Aorta (tissue), 5 donors: ENCODE data around the gene GLB1L2. TPM values are rescaled to one million over a fixed set of nuclear protein-coding genes. Genes with fewer than 3 reads are reported as not detected.

ENCODE experiments used
- ATAC-seq: fragments of 200-7000 bp; cut with Tn5 transposase; one replicate; pipeline ENCODE4 v1.9.1; 2022; ENCODE audit warnings: moderate library complexity; ENCODE audit not compliant: low FRiP score
- DNase-seq, 2 donors: peaks; one replicate each; pipeline ENCODE4 v3.0.0-alpha.2; 2020
- H3K27ac ChIP-seq, 2 donors: one replicate each; pipeline ENCODE4 v1.5.1; 2013; ENCODE audit warnings: low read length in 2 of 2, mild to moderate bottlenecking in 2 of 2, moderate library complexity in 2 of 2, control low read depth in 1 of 2, inconsistent platforms in 1 of 2, low read depth in 1 of 2
- H3K27me3 ChIP-seq, 2 donors: one replicate each; pipeline ENCODE4 v1.6.1; 2013; ENCODE audit warnings: control low read depth in 1 of 2, low read length in 1 of 2, mild to moderate bottlenecking in 1 of 2, moderate library complexity in 1 of 2; ENCODE audit not compliant: insufficient read depth in 2 of 2, control insufficient read depth in 1 of 2
- H3K36me3 ChIP-seq, 2 donors: one replicate each; pipeline ENCODE4 v1.6.1; 2013; ENCODE audit warnings: control low read depth in 1 of 2, low read length in 1 of 2, mild to moderate bottlenecking in 1 of 2; ENCODE audit not compliant: insufficient read depth in 2 of 2, control insufficient read depth in 1 of 2
- H3K4me1 ChIP-seq, 2 donors: one replicate each; pipeline ENCODE4 v1.6.1; 2013; ENCODE audit warnings: low read length in 2 of 2, control low read depth in 1 of 2, mild to moderate bottlenecking in 1 of 2, moderate library complexity in 1 of 2; ENCODE audit not compliant: insufficient read depth in 2 of 2, control insufficient read depth in 1 of 2
- H3K4me3 ChIP-seq, 2 donors: one replicate each; pipeline ENCODE4 v1.5.1; 2013; ENCODE audit warnings: low read length in 2 of 2, control low read depth in 1 of 2, mild to moderate bottlenecking in 1 of 2
- H3K9me3 ChIP-seq: one replicate; pipeline ENCODE4 v1.6.1; 2013; ENCODE audit warnings: mild to moderate bottlenecking, low read length; ENCODE audit not compliant: control insufficient read depth
- WGBS, 2 donors: extraction: QIAGEN DNeasy Blood & Tissue Kit; methylation state at CpG; one replicate each; pipeline ENCODE4 v1.1.7; 2013; 5-methylcytosine and 5-hydroxymethylcytosine counted together
- intact Hi-C, 2 donors: fragments of 100-400 bp; cut with DNase I; formaldehyde crosslinking; loops; one replicate each; pipeline versions ENCODE4 v1.14.2 to v1.15.0; 2022
- polyA plus RNA-seq, 2 donors: library from polyadenylated mRNA; stranded (reverse); fragments of 200-250 nt; gene quantifications; one replicate each; pipeline ENCODE4 v1.2.3, GENCODE V29; 2013
- total RNA-seq, 2 donors: library from RNA; stranded (reverse); fragmentation: NEBNext Ultra II Directional; extraction: Animal tissue kit (Norgen Biotek cat#: 25700); gene quantifications; one replicate each; pipeline ENCODE4 v1.2.1, GENCODE V29; 2021
- donor health status: healthy with polysubstance abuse.
- donor health status: Bipolar disorder and iron deficiency.
- donor health status: DM: no; HTN: no; CAD: no.
- donor health status: DM: no; HTN: no; CAD: no.
- donor health status: DM: yes; HTN: yes; CAD: no.

GLB1L2 gene
- total and polyA plus RNA-seq, 4 donors = 0.94 to 2.2 (median 1.5) TPM; not detected in 1

DNA sequence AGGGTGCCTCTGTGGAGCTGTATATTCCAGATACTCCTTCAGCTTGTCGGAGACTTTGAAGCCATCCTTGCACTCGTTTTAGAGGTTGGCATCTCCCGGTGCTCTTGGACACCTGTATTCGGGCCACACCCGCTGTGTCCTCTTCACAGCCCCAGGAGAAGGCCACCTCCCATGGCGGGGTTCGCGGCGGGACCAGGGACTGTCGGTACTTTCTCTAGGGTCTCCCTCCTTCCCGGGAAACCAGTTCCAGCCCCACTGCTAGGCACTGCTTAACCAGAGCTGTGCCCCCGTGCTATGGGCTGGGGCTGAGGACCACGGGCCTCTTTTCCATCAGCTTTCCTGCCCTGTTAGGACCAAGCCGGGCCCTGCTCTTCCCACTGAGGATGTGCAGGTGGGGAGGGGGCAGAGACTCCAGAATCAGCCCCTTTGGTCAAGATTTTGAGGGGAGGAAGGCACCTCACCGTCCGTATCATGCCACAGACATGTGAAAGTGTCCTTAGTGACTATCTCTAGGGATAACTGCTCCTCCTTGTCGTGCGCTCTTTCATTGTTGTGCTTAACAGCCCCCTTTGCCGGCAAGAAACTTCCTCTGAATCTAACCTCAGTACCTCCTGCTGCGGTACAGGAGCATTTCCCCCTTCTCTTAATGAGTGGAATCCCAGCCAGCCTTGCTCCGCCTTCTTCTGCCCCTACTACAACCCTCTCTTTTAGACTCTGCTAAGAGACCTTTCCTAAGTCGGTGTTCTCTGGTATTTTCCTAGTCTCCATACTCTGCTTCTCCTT is 81.4 kb downstream of the GLB1L2 start:
- Histone ChIP-seq H3K4me1 (no peaks in the 10 kb centered on the region), H3K4me3 (no peak overlapping the region), H3K27ac (no peak overlapping the region), H3K36me3 (no peaks in the 10 kb centered on the region), H3K27me3 (no peaks in the 10 kb centered on the region), H3K9me3 (no peaks in the 10 kb centered on the region)
- 7 to 9% methylated on average over 22 of the region's 22 CpGs for WGBS, 2 donors
- intact Hi-C loops = no loop called here
- peak; percentile 11 to 26 for DNase-seq
- no peak for ATAC-seq

DNA sequence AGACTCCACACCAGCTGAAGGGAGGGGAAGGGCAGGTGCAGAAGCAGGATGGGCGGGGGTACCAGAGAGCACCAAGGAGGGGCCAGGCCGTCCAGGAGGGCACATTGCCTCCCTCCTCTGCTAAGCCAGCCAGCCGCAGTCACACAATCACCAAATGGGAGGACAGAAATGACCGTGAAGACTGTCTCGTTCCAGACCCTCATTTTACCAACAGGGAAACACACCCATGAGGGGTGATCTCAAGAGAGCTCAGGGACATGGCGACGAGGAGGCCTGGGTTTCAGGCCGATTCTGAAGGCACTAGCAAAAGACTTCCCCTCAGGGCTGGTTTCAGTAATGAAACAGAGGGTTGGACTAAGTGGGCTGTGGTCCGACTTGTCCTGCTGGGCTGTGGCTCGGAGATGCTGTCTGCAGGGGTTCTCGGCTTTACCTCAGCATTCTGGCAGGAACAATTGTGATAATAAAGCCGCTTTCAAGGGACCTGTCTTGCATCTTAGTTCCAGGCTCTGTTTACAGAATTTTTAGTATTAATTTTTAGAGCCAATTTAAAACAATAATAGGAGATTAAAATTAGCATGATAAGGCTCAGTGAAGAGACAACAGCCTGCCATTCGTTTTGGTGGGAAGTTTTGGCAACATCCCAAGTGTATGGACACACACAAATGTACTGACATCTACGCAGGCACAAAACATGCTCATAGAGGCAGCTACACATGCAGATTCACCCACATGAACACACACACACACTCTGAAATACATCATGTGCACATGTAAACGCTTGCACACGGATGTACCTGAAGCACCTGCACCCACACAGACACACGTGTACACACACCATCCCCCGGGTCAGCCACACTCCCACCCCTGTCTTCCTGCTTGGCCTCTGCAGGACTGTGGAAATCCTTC is 82.3 kb downstream of the GLB1L2 start:
- Histone ChIP-seq H3K36me3 (no peaks in the 10 kb centered on the region), H3K4me3 (no peak overlapping the region), H3K27me3 (no peaks in the 10 kb centered on the region), H3K4me1 (no peaks in the 10 kb centered on the region), H3K27ac (no peak overlapping the region), H3K9me3 (no peaks in the 10 kb centered on the region)
- intact Hi-C loops = no loop called here
- DNase-seq (peak in 1 of 2 donors; percentile 20), ATAC-seq (no peak)
- 28 to 32% methylated on average over 18 of the region's 18 CpGs for WGBS, 2 donors

DNA sequence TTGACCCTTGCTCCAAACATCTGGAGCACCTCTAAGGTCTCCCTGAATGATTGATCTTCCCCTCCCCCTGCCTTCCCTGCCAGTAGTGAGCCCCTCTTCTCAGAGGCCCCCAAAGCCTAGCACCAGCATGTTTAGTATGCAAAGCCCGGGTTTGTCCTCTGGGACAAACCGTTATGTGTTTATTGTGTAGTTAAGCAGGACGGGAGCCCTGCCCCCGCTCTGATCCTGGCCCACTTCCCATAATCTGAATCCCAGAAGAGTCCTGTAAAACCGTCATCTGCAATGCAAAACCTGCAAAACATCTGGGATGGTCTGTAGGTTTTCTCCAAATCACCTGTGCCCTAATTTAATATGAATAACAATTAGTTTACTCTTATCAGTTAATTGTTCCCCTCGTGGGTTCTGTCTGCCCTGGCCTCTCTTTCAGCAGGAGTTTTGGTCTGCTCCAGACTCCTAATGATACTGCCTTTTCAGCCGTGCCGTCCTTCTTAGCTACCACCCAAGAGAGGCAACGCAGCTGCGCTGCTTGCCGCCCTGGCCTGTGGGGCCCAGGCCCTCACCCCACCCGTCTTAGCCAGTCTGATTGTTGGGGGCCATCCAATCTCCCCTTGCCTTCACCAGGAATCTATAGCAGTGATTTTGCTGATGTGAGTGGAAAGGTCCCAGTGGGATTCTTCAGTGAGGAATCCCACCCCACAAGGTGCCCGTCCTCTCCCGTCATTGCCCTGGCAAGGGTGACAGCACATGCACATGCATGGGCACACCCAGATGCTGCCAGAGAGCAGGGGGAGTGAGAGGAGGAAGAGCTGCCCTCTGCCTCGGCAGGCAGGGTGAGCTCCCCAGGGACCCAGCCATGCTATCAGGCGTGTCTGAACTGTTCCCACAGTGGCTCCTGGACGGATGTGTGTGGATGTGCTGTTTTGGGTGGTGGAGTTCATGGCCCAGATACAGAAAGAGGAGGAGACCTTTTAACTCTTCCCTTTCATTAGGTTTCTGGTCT is 83.3 kb downstream of the GLB1L2 start:
- H3K4me1 ChIP-seq = no peaks in the 10 kb centered on the region
- H3K9me3 ChIP-seq = no peaks in the 10 kb centered on the region
- H3K36me3 ChIP-seq = no peaks in the 10 kb centered on the region
- WGBS, 2 donors = 19 to 25% methylated on average over 16 to 17 of the region's 17 CpGs
- no peaks in the 10 kb centered on the region for H3K27me3 ChIP-seq
- no peak for ATAC-seq
- H3K4me3 ChIP-seq = no peak overlapping the region
- peak; percentile 36 to 38 for DNase-seq
- intact Hi-C loops = no loop called here
- H3K27ac ChIP-seq = no peak overlapping the region

DNA sequence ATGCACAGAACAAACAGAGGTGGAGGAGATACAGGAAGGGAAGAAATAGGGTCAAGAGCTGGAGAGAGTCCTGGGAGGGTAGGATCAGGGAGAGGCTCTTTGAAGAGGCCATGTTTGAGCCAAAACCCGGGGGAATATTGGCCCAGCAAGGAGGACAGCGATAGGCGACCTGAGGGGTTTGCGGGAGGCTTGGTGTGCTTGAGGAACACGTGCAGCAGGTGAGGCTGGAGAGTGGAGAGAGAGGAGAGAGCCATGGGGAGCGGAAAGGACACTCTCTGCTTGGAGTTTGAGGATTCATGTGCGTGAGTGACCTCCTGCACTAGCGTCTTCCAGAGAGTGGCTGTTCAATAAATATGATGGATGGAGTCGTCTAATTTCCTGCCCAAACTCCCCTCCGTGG is 84.9 kb downstream of the GLB1L2 start:
- Histone ChIP-seq H3K4me1 (no peaks in the 10 kb centered on the region), H3K27me3 (no peaks in the 10 kb centered on the region), H3K27ac (no peak overlapping the region), H3K9me3 (no peaks in the 10 kb centered on the region), H3K4me3 (no peak overlapping the region), H3K36me3 (no peaks in the 10 kb centered on the region)
- DNase-seq (peak in 1 of 2 donors; percentile 52), ATAC-seq (no peak)
- WGBS, 2 donors = 74 to 77% methylated on average over 10 of the region's 10 CpGs
- intact Hi-C loops = no loop called here

DNA sequence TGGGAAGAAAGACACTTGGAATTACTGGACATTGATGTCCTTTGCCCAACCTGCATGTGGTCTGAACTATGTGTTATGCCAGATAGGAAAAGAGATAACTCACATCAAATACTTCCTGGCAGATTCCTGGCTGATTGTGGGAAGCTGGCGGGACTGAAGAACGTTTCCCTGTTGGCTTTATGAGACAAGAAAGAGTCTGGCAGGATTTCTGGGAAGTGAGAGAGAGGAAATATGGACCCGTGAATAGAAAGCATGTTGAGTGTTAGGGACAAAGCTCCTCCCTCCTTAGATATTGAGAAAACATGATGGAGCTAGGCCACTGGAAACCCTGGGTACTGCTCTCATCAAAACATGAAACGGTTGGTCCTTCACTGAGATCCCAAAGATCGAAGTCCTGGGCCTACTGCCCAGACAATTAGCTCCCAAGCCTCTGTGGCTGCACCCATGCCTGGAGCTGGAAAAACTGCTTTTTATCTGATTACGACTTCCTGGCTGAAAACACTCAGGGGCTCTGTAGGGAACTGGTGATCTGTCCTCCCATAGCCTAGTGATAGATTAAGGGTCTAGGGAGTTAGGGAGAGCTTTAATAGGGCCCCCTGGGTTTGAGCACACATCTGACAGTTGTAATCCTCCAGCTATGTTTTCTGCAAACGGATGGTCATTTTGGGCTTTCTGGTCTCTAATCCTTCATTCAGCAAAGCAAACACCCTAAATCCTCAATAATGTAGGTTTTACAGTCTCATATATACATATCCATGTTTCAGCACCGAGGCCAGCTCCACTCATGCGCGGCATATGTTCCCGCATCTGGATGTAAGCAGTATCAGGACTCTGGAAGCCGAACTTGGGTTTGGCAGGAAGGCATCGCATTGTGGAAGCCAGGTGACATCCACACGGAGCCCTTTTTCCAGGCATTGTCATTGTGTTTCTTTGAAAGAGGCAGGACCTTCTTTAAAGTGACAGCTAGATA is 86.4 kb downstream of the GLB1L2 start:
- H3K27ac ChIP-seq = no peak overlapping the region
- no peaks in the 10 kb centered on the region for H3K4me1 ChIP-seq
- intact Hi-C loops = no loop called here
- ATAC-seq (no peak), DNase-seq (peak; percentile 30 to 54)
- WGBS, 2 donors = 42 to 48% methylated on average over 14 of the region's 14 CpGs
- H3K4me3 ChIP-seq = no peak overlapping the region
- no peaks in the 10 kb centered on the region for H3K27me3 ChIP-seq
- H3K9me3 ChIP-seq = no peaks in the 10 kb centered on the region
- H3K36me3 ChIP-seq = no peaks in the 10 kb centered on the region

DNA sequence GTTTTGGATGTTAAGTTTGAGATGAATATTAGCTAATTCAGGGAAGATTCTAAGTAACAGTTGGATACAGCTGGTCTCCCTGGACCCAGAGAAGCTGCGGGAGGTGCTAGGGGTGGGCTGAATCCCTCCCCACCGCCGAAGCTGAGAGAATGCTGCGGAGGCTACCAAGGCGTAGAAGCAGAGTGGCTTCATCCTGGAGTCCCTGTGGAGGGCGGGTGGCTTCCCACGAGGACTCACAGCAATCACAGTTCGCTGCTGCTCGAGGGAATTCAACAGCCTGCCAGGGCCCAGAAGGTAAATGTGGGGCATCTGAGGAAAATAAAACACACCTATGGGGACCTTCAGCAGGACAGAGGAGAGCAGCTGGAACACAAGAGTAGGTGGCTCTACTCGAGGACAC is 91.3 kb downstream of the GLB1L2 start:
- WGBS, 2 donors = 79 to 81% methylated on average over 10 of the region's 10 CpGs
- no peaks in the 10 kb centered on the region for H3K4me1 ChIP-seq
- intact Hi-C loops = no loop called here
- ATAC-seq (no peak), DNase-seq (no peak)
- no peaks in the 10 kb centered on the region for H3K27me3 ChIP-seq
- H3K9me3 ChIP-seq = no peaks in the 10 kb centered on the region
- H3K36me3 ChIP-seq = no peaks in the 10 kb centered on the region
- H3K27ac ChIP-seq = no peak overlapping the region
- no peak overlapping the region for H3K4me3 ChIP-seq

DNA sequence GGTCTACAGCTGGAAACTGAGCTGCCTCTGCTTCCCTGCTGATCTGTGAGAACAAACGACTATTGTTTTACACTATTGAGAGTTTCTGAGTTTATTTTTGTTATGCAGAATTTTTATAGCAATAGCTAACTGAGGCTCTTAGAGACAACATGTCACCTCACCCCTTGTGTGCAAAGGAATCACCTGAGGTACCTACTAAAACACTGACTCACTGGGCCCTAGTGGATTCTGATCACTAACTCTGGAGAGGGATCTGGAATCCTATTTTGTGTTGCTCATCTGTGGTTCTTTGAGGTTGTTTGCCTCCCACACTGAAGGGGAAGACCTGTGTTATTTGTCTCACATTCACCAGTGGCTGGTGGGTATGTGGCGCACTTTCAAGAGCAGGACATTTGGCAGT is 93.6 kb downstream of the GLB1L2 start:
- Histone ChIP-seq H3K27me3 (no peaks in the 10 kb centered on the region), H3K36me3 (no peaks in the 10 kb centered on the region), H3K9me3 (no peaks in the 10 kb centered on the region), H3K27ac (no peak overlapping the region), H3K4me3 (no peak overlapping the region), H3K4me1 (no peaks in the 10 kb centered on the region)
- intact Hi-C loops = no loop called here
- no peak for ATAC-seq
- DNase-seq = no peak
- WGBS, 2 donors = 60 to 65% methylated on average over 2 of the region's 2 CpGs
